Natural killer cell (primary cell): ENCODE data around the gene GNS. TPM values are rescaled to one million over a fixed set of nuclear protein-coding genes. Genes with fewer than 3 reads are reported as not detected.

Experiments
- ATAC-seq, 3 donors: fragments of 150-1000 bp in 2 of 3; fragments of 200-7000 bp in 1 of 3; cut with Tn5 transposase; 1 replicate in 1 of 3; 2 replicates in 2 of 3; pipeline ENCODE4 v1.10.0; 2021; ENCODE audit warnings: mild to moderate bottlenecking in 2 of 3, moderate library complexity in 2 of 3
- DNase-seq, 2 donors: peaks; one replicate each; pipeline versions ENCODE4 v3.0.0 to v3.0.0-alpha.2; 2013 to 2021; ENCODE audit warnings: mixed read lengths in 1 of 2
- H3K27ac ChIP-seq: one replicate; pipeline ENCODE4 v1.5.1; 2013; ENCODE audit warnings: mild to moderate bottlenecking, low read length
- H3K27me3 ChIP-seq: one replicate; pipeline ENCODE4 v1.6.1; 2013; ENCODE audit warnings: low read length; ENCODE audit not compliant: control insufficient read depth, insufficient read depth
- H3K36me3 ChIP-seq: one replicate; pipeline ENCODE4 v1.6.1; 2013; ENCODE audit warnings: low read length; ENCODE audit not compliant: control insufficient read depth, insufficient read depth
- H3K4me1 ChIP-seq: one replicate; pipeline ENCODE4 v1.6.1; 2013; ENCODE audit warnings: low read length; ENCODE audit not compliant: control insufficient read depth, insufficient read depth
- H3K4me3 ChIP-seq: one replicate; pipeline ENCODE4 v1.5.1; 2013; ENCODE audit warnings: low read length
- H3K9me3 ChIP-seq: one replicate; pipeline ENCODE4 v1.6.1; 2013; ENCODE audit warnings: low read length; ENCODE audit not compliant: control insufficient read depth, insufficient read depth
- H3K27ac Mint-ChIP-seq, 2 donors: one replicate each; pipeline ENCODE4 v1.8.0; 2022; ENCODE audit warnings: mild to moderate bottlenecking in 2 of 2, mixed read lengths in 2 of 2, moderate library complexity in 1 of 2
- H3K27me3 Mint-ChIP-seq, 2 donors: one replicate each; pipeline ENCODE4 v1.8.0; 2022; ENCODE audit warnings: low read depth in 2 of 2, mixed read lengths in 2 of 2
- H3K36me3 Mint-ChIP-seq: one replicate; pipeline ENCODE4 v1.8.0; 2022; ENCODE audit warnings: mixed read lengths
- H3K4me1 Mint-ChIP-seq, 2 donors: one replicate each; pipeline ENCODE4 v1.8.0; 2022; ENCODE audit warnings: mixed read lengths in 2 of 2
- H3K4me3 Mint-ChIP-seq: one replicate; pipeline ENCODE4 v1.8.0; 2022; ENCODE audit warnings: mild to moderate bottlenecking, moderate library complexity, mixed read lengths
- H3K9me3 Mint-ChIP-seq, 2 donors: one replicate each; pipeline ENCODE4 v1.8.0; 2022; ENCODE audit warnings: mixed read lengths in 2 of 2
- WGBS: methylation state at CpG from one replicate; pipeline ENCODE4 v1.1.7; 2013; ENCODE audit warnings: missing lambda C conversion rate; ENCODE audit not compliant: insufficient coverage; 5-methylcytosine and 5-hydroxymethylcytosine counted together
- intact Hi-C: fragments of 100-400 bp; cut with micrococcal nuclease; formaldehyde crosslinking; loops from one replicate; pipeline ENCODE4 v1.14.2; 2022
- total RNA-seq, 4 donors: library from RNA; stranded (reverse); fragments of 120-200 nt in 1 of 4; gene quantifications; one replicate each; pipeline versions ENCODE4 v1.2.3 to v1.2.4, GENCODE V29; 2013 to 2022
- TF ChIP-seq, protein P1 (sequence below): fragments of 200-600 bp; IDR thresholded peaks from one replicate; pipeline ENCODE4 v1.8.0; 2022; ENCODE audit warnings: antibody characterized with exemption

Gene GNS
- total RNA-seq, 3 donors from 2014 or later (not counting 1 experiment from before 2014, with no cell fraction given) = 51.9 to 73.9 (median 59.7) TPM

DNA sequence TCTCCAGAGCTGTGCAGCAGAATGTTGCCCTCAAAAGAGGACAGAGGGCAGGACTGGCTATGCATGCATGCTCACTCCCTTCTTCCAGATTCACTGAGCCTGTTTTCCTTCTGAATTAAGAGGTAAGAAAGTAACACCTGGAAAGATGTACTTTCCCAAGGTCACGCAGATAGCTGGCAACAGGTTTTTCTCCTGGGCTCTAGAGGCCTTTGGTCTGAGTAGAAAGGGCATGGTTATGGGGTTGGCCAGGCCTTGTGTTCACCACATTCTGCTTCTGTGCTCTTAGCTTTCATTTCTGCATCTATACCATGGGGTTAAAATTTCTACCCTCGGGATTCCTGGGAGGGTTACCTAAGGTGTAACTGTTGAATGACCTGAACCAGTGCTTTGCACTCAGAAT, 91.4 kb downstream of the GNS start:
- H3K36me3 Mint-ChIP-seq = no peaks in the 10 kb centered on the region
- peaks cover 0 to 2% of the 10 kb centered on the region in 2 donors for H3K9me3 Mint-ChIP-seq
- peak overlapping the region; percentile 82 for H3K4me3 Mint-ChIP-seq
- DNase-seq (no peak), ATAC-seq (no peak)
- Histone ChIP-seq H3K36me3 (no peaks in the 10 kb centered on the region), H3K4me3 (no peak overlapping the region), H3K9me3 (no peaks in the 10 kb centered on the region), H3K27ac (peak overlapping the region; percentile 97), H3K27me3 (no peaks in the 10 kb centered on the region), H3K4me1 (peaks cover 71% of the 10 kb centered on the region)
- WGBS = 62% methylated on average over 2 of the region's 2 CpGs
- no peaks in the 10 kb centered on the region for H3K27me3 Mint-ChIP-seq
- peak overlapping the region; percentile 91 to 93 for H3K27ac Mint-ChIP-seq
- TF ChIP-seq, protein P1, sequence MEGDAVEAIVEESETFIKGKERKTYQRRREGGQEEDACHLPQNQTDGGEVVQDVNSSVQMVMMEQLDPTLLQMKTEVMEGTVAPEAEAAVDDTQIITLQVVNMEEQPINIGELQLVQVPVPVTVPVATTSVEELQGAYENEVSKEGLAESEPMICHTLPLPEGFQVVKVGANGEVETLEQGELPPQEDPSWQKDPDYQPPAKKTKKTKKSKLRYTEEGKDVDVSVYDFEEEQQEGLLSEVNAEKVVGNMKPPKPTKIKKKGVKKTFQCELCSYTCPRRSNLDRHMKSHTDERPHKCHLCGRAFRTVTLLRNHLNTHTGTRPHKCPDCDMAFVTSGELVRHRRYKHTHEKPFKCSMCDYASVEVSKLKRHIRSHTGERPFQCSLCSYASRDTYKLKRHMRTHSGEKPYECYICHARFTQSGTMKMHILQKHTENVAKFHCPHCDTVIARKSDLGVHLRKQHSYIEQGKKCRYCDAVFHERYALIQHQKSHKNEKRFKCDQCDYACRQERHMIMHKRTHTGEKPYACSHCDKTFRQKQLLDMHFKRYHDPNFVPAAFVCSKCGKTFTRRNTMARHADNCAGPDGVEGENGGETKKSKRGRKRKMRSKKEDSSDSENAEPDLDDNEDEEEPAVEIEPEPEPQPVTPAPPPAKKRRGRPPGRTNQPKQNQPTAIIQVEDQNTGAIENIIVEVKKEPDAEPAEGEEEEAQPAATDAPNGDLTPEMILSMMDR = no peak
- intact Hi-C loops = loop anchor here (2.0 to 5.0 kb wide), 3 partner anchors 47 to 90 kb away; partner anchors contain the start of genes GNS and RASSF3
- peaks cover 74 to 80% of the 10 kb centered on the region in 2 donors for H3K4me1 Mint-ChIP-seq

DNA sequence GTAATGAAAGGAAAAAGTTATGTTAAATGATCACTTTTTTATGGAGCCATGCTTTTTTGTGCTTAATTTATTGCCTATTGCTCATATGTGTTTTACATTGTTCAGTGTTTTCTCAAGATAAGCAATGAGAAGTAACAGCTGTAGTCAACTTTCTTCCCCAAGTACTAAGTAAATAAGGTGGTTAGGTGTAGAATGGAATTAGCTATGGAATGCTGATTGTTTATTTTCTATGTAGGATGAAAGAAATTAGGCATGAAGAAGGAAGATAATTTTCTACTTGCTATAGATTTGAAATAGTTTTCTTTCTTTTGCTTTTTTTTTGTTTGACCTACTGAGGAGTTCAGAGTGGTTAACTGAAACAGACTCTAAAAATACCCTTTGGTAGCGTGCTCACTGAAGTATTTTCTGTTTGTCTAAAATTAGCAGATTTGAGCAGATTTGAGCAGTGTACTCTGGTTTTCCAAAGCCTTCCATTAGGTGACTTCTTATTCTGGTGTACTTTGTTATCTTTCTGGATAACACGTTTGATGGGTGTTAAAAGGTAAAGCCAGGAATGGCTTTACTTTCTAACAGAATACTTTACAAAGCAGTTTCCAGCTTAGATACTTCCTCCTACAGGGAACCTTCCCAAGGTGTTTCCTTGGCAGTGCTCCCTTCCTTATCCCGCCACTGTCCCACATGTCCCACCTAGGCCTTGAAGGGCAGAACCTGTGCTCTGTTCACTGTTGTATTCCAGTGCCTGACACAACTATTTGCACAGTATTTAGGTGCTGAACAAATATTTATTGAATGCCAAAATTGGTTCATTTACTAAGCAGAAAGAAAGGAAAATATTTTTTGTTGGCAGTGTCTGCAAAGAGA, 92.9 kb downstream of the GNS start:
- no peaks in the 10 kb centered on the region for H3K36me3 ChIP-seq
- intact Hi-C loops = loop anchor here (5.0 kb wide), 1 partner anchor 91 kb away; the partner anchor contains the start of gene GNS
- Mint-ChIP-seq H3K4me3 (peak overlapping the region; percentile 70), H3K27ac (peak overlapping the region; percentile 91 to 93), H3K9me3 (peaks cover 0 to 2% of the 10 kb centered on the region in 2 donors), H3K27me3 (no peaks in the 10 kb centered on the region), H3K36me3 (no peaks in the 10 kb centered on the region), H3K4me1 (peaks cover 72 to 79% of the 10 kb centered on the region in 2 donors)
- DNase-seq (peak in 1 of 2 donors; percentile 32), ATAC-seq (no peak)
- peaks cover 69% of the 10 kb centered on the region for H3K4me1 ChIP-seq
- H3K27me3 ChIP-seq = no peaks in the 10 kb centered on the region
- WGBS = 48% methylated on average over 2 of the region's 3 CpGs
- no peak overlapping the region for H3K4me3 ChIP-seq
- no peaks in the 10 kb centered on the region for H3K9me3 ChIP-seq
- peak overlapping the region; percentile 97 for H3K27ac ChIP-seq
- TF ChIP-seq, protein P1 = no peak

DNA sequence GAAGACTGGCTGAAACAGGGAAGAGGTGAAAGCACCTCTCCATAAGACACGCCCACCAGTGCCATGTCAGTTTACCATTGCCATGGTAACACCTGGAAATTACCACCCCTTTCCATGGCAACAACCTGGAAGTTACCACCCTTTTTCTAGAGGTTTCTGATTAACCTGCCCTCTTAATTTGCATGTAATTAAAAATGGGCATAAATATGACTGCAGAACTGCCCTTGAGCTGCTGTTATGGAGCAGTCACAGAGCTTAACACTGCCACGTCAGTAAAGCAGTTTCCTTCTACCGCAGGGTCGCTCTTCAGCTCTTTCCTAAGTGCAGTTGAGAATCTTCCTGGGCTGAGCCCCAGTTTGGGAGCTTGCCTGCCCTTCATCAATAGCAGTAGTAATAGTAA, 93.7 kb downstream of the GNS start:
- Mint-ChIP-seq H3K4me3 (peak overlapping the region; percentile 70), H3K36me3 (no peaks in the 10 kb centered on the region), H3K27ac (peak overlapping the region; percentile 91 to 93), H3K4me1 (peaks cover 71 to 78% of the 10 kb centered on the region in 2 donors), H3K27me3 (no peaks in the 10 kb centered on the region), H3K9me3 (peaks cover 0 to 2% of the 10 kb centered on the region in 2 donors)
- peak in 1 of 2 donors; percentile 86 for DNase-seq
- 37% methylated on average over 4 of the region's 4 CpGs for WGBS
- TF ChIP-seq, protein P1 = no peak
- H3K4me1 ChIP-seq = peaks cover 69% of the 10 kb centered on the region
- H3K36me3 ChIP-seq = no peaks in the 10 kb centered on the region
- peak overlapping the region; percentile 97 for H3K27ac ChIP-seq
- H3K9me3 ChIP-seq = no peaks in the 10 kb centered on the region
- no peak overlapping the region for H3K4me3 ChIP-seq
- peak in 2 of 3 donors; percentile 7 to 11 for ATAC-seq
- intact Hi-C loops = loop anchor here (5.0 kb wide), 1 partner anchor 92 kb away; the partner anchor contains the start of gene GNS
- H3K27me3 ChIP-seq = no peaks in the 10 kb centered on the region

Other genes starting within 250 kb of the GNS start
- 100 to 1,000 TPM in 1 of 3 donors, 10 to 100 TPM in 2; 63.4 to 105 (median 80.5) TPM for gene RASSF3, start 148.9 kb downstream of the GNS start, total RNA-seq
- gene TBC1D30, start 65.2 kb upstream of the GNS start, total RNA-seq = 1 to 10 TPM; 2.8 to 5.8 (median 4.7) TPM